Sigmoid colon (tissue), 7 donors: ENCODE results near the gene BRD2. TPM values are rescaled to one million over a fixed set of nuclear protein-coding genes. Genes with fewer than 3 reads are reported as not detected.

Experiments used
- DNase-seq: peaks from one replicate; pipeline ENCODE4 v3.0.0-alpha.2; 2019
- H3K27ac ChIP-seq, 4 donors: fragments of 200-600 bp; sonication (generic); one replicate each; pipeline ENCODE4 v1.5.1; 2016 to 2019; ENCODE audit warnings: mild to moderate bottlenecking in 1 of 4
- H3K27me3 ChIP-seq, 3 donors: fragments of 200-600 bp; sonication (generic); one replicate each; pipeline ENCODE4 v1.5.1; 2019; ENCODE audit warnings: mild to moderate bottlenecking in 1 of 3
- H3K36me3 ChIP-seq, 4 donors: fragments of 200-600 bp; sonication (generic); one replicate each; pipeline ENCODE4 v1.5.1; 2016 to 2019
- H3K4me1 ChIP-seq, 4 donors: fragments of 200-600 bp; sonication (generic); one replicate each; pipeline ENCODE4 v1.5.1; 2017 to 2019
- H3K4me3 ChIP-seq, 4 donors: fragments of 200-600 bp; sonication (generic); one replicate each; pipeline ENCODE4 v1.5.1; 2017 to 2019; ENCODE audit warnings: mild to moderate bottlenecking in 2 of 4, moderate library complexity in 1 of 4
- H3K9me3 ChIP-seq, 4 donors: fragments of 200-600 bp in 3 of 4; sonication (generic) in 3 of 4; one replicate each; pipeline versions ENCODE4 v1.5.1 to v1.6.1; 2013 to 2019
- EP300 ChIP-seq, 4 donors: sonication (generic); formaldehyde crosslinking; IDR thresholded peaks; one replicate each; pipeline ENCODE4 v1.6.1; 2017; ENCODE audit warnings: antibody characterized with exemption in 4 of 4
- POLR2A ChIP-seq, 2 donors: fragments of 450-650 bp; IDR thresholded peaks; one replicate each; pipeline ENCODE4 v1.6.1; 2016; ENCODE audit warnings: antibody characterized with exemption in 2 of 2, mild to moderate bottlenecking in 2 of 2, moderate library complexity in 2 of 2
- POLR2AphosphoS5 ChIP-seq, 4 donors: sonication (generic); formaldehyde crosslinking; IDR thresholded peaks; one replicate each; pipeline ENCODE4 v1.6.1; 2017; ENCODE audit warnings: antibody characterized with exemption in 4 of 4
- WGBS, 2 donors: extraction: QIAGEN DNeasy Blood & Tissue Kit; methylation state at CpG; one replicate each; pipeline ENCODE4 v1.1.7; 2013; 5-methylcytosine and 5-hydroxymethylcytosine counted together
- intact Hi-C: fragments of 100-400 bp; cut with DNase I; formaldehyde crosslinking; loops from one replicate; pipeline ENCODE4 v1.15.1; 2023
- polyA plus RNA-seq, 3 donors: library from polyadenylated mRNA; stranded (reverse); fragments of 200-250 nt; gene quantifications; one replicate each; pipeline ENCODE4 v1.2.3, GENCODE V29; 2013
- total RNA-seq, 4 donors: library from RNA; depleted of rRNA; stranded (reverse); fragments of >200 nt; gene quantifications; one replicate each; pipeline ENCODE4 v1.1.0, GENCODE V29; 2016
- TF ChIP-seq, protein P1 (sequence below), 4 experiments: fragments of 450-650 bp in 3 of 4; fragments of 200-600 bp in 1 of 4; IDR thresholded peaks; one replicate each; pipeline ENCODE4 v1.5.1; 2016 to 2019; ENCODE audit warnings: antibody characterized with exemption in 4 of 4, mild to moderate bottlenecking in 3 of 4, moderate library complexity in 2 of 4
- donor health status: healthy with polysubstance abuse.
- donor health status: Bipolar disorder and iron deficiency.
- donor health status: healthy.

Gene BRD2
- total and polyA plus RNA-seq, 7 donors, result 60.6 to 135 (median 84.2) TPM

DNA sequence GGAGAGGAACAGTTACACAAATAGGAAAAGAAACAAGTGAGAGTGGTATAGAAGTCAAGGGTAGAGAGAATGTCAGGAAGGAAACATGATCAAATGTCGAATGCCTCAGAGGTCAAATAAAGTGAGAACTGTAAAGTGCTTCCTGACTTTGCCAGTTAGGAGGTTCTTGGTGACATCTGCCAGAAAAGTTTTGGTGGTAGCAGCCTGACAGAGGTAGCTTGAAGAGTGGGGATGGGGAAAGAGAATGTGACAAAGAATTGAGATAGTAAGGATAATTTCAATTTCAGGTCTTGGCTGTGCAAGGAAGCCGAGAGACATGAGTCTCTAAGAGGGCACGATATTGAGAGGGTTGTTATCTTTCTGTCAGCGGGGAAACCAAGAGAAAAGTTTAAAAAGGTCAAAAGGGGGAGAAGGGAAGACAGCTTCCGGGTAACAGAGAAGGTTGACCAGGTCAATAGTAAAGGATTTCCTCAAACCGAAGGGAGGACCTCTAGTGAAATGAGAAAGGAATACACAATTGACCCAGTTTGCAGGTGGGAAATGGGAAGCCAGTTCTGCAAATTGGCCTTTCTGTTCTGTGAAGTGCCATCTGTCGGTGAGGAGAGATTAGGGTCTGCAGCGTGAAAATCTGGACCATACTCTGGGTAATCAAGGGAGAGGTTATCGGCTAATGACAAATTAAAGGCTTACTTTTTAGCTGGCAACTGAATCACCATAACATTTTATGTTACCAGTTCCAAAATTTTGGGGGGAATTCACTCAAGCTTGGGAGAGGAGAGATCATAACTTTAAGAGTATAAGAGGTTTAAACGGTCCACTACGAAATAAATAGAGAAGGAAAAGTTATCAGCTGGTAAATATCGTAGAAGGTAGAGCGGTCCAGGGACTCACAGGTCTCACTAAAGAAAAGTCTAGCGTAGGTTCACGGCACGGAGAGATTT, 973 bp upstream of the BRD2 start:
- Histone ChIP-seq H3K4me3 (peak overlapping the region; percentile 70 to 87 (median 78)), H3K4me1 (peaks cover 0 to 28% (median 18%) of the 10 kb centered on the region in 4 donors), H3K36me3 (peaks cover 2 to 3% (median 2%) of the 10 kb centered on the region in 4 donors), H3K9me3 (no peaks in the 10 kb centered on the region), H3K27me3 (no peaks in the 10 kb centered on the region), H3K27ac (peak overlapping the region; percentile 98 to 99 (median 98))
- intact Hi-C loops, result loop anchor here (5.0 kb wide), 4 partner anchors 35 to 770 kb away; partner anchors contain the start of genes HSD17B8, RXRB and SLC39A7
- 3 to 5% methylated on average over 16 of the region's 16 CpGs for WGBS, 2 donors
- DNase-seq, result no peak
- TF ChIP-seq POLR2A (IDR thresholded peaks at IDR 0.05) (no peak), POLR2AphosphoS5 (IDR thresholded peaks at IDR 0.05) (peak in 1 of 4 donors; percentile 31), EP300 (IDR thresholded peaks at IDR 0.05) (no peak)
- TF ChIP-seq, protein P1, sequence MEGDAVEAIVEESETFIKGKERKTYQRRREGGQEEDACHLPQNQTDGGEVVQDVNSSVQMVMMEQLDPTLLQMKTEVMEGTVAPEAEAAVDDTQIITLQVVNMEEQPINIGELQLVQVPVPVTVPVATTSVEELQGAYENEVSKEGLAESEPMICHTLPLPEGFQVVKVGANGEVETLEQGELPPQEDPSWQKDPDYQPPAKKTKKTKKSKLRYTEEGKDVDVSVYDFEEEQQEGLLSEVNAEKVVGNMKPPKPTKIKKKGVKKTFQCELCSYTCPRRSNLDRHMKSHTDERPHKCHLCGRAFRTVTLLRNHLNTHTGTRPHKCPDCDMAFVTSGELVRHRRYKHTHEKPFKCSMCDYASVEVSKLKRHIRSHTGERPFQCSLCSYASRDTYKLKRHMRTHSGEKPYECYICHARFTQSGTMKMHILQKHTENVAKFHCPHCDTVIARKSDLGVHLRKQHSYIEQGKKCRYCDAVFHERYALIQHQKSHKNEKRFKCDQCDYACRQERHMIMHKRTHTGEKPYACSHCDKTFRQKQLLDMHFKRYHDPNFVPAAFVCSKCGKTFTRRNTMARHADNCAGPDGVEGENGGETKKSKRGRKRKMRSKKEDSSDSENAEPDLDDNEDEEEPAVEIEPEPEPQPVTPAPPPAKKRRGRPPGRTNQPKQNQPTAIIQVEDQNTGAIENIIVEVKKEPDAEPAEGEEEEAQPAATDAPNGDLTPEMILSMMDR (IDR thresholded peaks at IDR 0.05), result peak in 3 of 4 experiments; percentile 29 to 53 (median 49)

DNA sequence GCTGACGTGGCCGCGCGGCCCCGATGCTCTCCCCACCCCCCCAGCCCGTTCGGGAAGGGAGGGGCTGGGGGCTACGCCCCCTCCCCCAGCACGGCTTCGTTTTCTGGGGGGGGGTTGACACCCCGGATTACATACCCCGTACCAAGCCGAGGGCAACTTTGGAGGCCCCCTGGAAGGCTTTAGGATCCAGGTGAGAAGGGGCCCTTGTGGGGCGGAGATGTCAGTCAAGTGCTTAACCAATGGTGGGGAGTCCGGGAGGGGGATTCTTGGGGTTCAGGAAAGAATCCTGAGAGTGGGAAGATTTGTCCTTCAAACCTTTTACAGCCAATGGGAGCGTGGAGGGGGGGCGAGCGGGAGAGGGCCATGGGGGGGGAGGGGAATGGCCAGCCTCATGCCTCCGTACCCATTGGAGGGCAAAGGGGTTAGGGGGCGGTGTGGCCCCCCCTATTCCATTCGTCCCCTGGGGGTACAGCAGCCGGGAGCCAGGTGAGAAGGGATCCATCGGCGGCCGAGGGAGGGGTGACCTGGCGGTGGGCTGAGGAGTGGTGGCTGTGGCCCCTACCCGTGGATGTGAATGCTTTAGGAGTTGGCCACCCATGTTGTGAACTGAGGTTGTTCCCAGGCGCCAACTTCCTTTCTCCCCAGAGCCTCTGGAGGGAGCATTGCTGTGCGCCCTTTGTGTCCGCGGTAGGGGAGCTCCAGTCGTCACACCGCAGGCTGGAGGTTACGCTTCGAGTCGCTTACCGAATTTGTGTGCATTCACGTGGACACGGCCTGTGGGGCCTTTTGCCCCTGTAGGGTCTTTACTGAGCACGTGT, 682 bp downstream of the BRD2 start:
- TF ChIP-seq POLR2A (IDR thresholded peaks at IDR 0.05) (peak; percentile 14 to 32), EP300 (IDR thresholded peaks at IDR 0.05) (peak in 1 of 4 donors; percentile 35), POLR2AphosphoS5 (IDR thresholded peaks at IDR 0.05) (peak; percentile 35 to 79 (median 70))
- TF ChIP-seq, protein P1 (IDR thresholded peaks at IDR 0.05), result no peak
- 0 to 1% methylated on average over 40 of the region's 40 CpGs for WGBS, 2 donors
- Histone ChIP-seq H3K27me3 (no peaks in the 10 kb centered on the region), H3K36me3 (peaks cover 9 to 13% (median 11%) of the 10 kb centered on the region in 4 donors), H3K4me1 (peaks cover 0 to 28% (median 19%) of the 10 kb centered on the region in 4 donors), H3K4me3 (peak overlapping the region; percentile 70 to 87 (median 78)), H3K27ac (peak overlapping the region; percentile 98 to 99 (median 98)), H3K9me3 (no peaks in the 10 kb centered on the region)
- intact Hi-C loops, result loop anchor here (5.0 kb wide), 4 partner anchors 37 to 772 kb away; partner anchors contain the start of genes HSD17B8, RXRB and SLC39A7
- peak; percentile 92 for DNase-seq

DNA sequence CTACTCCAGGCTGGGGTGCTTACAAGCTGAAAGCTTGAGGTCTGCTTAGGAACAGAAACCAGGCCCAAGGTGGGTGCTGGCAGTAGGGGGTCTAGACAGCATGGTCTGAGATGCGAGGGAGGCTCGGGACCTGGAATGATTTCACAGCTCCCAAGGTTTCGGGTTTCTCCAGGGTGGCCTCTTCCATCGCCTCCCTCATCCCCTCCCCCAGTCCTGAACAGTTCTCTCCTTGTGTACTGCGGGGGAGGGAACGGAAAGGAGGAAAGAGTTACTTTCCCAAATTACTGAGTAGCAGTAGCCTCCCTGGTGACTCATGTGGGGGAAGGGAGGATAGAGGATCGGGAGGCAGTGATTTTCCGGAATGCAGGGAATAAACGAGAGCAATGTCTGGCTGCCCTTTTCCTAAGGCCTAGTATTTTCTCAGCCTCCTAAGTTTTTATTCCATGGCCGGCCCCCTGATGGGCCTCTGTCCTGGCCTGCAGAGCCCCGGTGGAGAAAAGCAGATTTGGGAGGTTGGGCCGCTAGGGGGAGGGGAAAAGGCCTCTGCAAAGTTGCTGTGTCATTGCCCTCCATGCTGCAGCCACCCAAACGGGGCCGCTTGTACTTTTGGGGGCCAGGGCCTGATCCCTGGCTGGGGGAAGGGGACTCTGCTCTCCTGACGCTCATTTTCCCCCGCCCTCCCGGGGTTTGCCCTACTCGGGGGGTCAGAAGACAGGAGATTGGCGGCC, 1.5 kb downstream of the BRD2 start:
- intact Hi-C loops, result loop anchor here (5.0 kb wide), 5 partner anchors 38 to 773 kb away; partner anchors contain the start of genes CUTA, HSD17B8, RXRB and SLC39A7
- Histone ChIP-seq H3K4me1 (peaks cover 0 to 35% (median 27%) of the 10 kb centered on the region in 4 donors), H3K36me3 (peaks cover 17 to 18% (median 18%) of the 10 kb centered on the region in 4 donors), H3K4me3 (peak overlapping the region; percentile 70 to 87 (median 78)), H3K27me3 (no peaks in the 10 kb centered on the region), H3K27ac (peak overlapping the region; percentile 98 to 99 (median 98)), H3K9me3 (no peaks in the 10 kb centered on the region)
- peak; percentile 89 for DNase-seq
- TF ChIP-seq EP300 (IDR thresholded peaks at IDR 0.05) (peak in 2 of 4 donors; percentile 14 to 45), POLR2AphosphoS5 (IDR thresholded peaks at IDR 0.05) (peak; percentile 43 to 85 (median 68)), POLR2A (IDR thresholded peaks at IDR 0.05) (peak; percentile 28 to 41)
- TF ChIP-seq, protein P1 (IDR thresholded peaks at IDR 0.05), result peak in 3 of 4 experiments; percentile 24 to 79 (median 65)
- WGBS, 2 donors, result 0 to 1% methylated on average over 19 of the region's 19 CpGs
